CD4-positive, alpha-beta T cell treated with Interleukin-2 at 100 ng/mL for 4 hours (primary cell): ENCODE data around the gene TMEM79.

Experiments
- DNase-seq: peaks from one replicate; pipeline ENCODE4 v3.0.0-alpha.2; 2020; ENCODE audit warnings: low spot score

Gene TMEM79, protein sequence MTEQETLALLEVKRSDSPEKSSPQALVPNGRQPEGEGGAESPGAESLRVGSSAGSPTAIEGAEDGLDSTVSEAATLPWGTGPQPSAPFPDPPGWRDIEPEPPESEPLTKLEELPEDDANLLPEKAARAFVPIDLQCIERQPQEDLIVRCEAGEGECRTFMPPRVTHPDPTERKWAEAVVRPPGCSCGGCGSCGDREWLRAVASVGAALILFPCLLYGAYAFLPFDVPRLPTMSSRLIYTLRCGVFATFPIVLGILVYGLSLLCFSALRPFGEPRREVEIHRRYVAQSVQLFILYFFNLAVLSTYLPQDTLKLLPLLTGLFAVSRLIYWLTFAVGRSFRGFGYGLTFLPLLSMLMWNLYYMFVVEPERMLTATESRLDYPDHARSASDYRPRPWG

DNA sequence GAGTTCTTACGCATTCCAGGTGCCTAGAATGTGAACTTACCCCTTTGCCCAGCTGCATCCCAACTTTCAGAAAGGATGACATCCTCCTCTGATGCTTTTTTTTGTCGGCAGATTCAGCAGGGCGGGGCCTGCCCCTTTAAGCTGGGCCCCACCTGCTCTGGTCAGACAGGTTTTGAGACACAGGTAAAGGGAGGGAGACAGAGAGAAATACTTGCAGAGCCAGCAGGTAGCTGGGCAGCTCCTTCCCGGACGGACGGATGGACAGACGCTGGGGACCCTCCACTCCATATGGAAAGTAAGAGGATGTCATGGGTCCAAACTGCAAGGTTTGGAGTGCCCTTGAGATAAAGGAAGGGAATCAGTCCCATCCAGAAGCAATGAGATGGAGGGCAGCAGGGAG lies at the start of gene TMEM79:
TMEM79 (plus strand) TSS at position 214 of the 400 bp plus-strand sequence. CDS start 902 bp downstream, outside the sequence.
- DNase-seq, result no peak

DNA sequence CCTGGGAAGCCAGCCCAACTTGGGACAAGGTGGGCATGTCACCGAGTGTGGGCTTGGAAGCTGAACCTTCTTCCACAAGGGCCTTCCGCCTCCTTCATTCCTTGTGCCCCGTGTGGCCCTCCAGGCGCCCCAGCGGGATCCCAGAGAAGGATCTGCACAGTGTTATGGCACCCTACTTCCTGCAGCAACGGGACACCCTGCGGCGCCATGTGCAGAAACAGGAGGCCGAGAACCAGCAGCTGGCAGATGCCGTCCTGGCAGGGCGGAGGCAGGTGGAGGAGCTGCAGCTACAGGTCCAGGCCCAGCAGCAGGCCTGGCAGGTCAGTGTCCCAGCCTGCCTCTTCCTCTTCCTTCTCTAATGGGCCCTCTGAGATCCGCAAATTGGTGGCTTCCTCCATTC lies 48.0 kb upstream of the TMEM79 start:
- no peak for DNase-seq

DNA sequence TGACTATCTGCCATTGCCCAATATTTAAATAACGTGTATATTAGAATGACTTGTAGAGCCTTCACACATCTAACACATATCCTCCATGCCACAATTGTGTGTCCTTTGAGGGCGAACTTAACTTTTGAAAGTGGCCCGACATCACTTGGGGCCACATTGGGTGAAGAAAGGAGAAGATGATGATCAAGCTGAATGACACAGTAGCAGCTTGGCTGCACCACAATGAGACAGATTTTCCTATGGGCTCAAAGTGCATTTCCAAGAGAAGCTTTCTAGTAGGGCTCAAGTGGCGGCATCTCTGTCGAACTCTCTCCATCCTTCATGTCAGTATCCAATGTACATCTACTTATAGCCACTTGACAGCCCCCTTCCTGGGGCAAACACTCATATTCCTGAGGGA lies 45.9 kb upstream of the TMEM79 start:
- DNase-seq, result no peak

DNA sequence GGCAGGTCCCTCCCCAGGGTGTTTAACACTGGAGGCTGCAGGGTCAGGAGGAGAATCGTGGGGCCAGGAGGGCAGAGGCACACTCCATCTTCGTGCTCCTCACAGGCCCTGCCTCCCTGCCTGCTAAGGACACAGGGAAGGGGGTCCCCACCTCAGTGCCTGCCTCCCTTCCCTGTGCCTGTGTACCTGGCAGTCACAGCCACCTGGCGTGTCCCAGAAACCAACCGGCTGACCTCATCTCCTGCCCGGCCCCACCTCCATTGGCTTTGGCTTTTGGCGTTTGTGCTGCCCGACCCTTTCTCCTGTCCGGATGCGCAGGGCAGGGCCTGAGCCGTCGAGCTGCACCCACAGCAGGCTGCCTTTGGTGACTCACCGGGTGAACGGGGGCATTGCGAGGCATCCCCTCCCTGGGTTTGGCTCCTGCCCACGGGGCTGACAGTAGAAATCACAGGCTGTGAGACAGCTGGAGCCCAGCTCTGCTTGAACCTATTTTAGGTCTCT lies 42.8 kb upstream of the TMEM79 start:
- no peak for DNase-seq

DNA sequence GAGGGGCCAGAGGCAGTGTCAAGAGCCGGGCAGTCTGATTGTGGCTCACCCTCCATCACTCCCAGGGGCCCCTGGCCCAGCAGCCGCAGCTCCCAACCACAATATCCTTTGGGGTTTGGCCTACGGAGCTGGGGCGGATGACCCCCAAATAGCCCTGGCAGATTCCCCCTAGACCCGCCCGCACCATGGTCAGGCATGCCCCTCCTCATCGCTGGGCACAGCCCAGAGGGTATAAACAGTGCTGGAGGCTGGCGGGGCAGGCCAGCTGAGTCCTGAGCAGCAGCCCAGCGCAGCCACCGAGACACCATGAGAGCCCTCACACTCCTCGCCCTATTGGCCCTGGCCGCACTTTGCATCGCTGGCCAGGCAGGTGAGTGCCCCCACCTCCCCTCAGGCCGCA lies 42.2 kb upstream of the TMEM79 start, which contains the start of gene BGLAP:
BGLAP (plus strand) TSS at position 259 of the 400 bp plus-strand sequence; CDS start at position 307, 48 bp downstream.
- no peak for DNase-seq

DNA sequence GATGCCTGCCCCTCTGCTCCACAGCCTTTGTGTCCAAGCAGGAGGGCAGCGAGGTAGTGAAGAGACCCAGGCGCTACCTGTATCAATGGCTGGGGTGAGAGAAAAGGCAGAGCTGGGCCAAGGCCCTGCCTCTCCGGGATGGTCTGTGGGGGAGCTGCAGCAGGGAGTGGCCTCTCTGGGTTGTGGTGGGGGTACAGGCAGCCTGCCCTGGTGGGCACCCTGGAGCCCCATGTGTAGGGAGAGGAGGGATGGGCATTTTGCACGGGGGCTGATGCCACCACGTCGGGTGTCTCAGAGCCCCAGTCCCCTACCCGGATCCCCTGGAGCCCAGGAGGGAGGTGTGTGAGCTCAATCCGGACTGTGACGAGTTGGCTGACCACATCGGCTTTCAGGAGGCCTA lies 41.4 kb upstream of the TMEM79 start:
- no peak for DNase-seq

DNA sequence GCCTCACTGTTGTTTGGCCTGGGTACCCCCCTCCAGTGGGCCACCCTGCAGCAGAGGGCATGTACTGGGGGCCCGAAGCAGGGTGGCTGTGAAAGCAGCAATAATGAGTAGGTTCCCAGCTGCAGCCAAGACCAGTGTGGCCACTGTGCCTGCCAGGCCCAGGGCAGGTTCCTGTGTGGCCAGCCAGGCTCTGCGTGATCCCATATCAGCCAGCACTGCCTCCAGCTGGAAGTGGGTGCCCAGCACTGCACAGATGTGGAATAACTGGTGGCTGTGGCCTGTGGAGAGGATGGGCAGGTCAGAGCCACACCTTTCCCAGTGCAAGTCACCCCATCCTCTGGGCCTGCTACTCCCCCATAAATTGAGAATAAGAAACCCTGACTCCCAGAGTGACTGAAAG lies 40.0 kb upstream of the TMEM79 start:
- no peak for DNase-seq

DNA sequence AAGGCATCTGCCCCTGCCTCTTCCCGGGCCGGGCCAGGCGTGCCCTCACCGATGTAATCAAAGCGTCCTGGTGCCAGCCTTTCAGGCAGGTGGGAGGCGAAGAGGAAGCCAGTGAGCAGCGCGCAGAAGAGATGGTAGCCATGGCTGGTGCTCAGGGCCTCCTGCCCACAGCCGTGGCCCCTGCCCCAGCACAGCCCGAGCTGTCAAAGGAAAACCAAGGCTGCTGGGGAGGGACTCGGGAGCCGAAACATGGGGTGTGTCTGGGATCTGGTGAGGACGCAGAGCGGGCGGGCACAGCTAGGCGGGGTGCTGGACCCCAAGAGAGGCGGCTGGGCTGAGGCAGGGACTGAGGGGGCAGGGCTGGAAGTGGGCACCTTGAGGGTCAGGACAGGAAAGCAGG lies 39.4 kb upstream of the TMEM79 start:
- no peak for DNase-seq

DNA sequence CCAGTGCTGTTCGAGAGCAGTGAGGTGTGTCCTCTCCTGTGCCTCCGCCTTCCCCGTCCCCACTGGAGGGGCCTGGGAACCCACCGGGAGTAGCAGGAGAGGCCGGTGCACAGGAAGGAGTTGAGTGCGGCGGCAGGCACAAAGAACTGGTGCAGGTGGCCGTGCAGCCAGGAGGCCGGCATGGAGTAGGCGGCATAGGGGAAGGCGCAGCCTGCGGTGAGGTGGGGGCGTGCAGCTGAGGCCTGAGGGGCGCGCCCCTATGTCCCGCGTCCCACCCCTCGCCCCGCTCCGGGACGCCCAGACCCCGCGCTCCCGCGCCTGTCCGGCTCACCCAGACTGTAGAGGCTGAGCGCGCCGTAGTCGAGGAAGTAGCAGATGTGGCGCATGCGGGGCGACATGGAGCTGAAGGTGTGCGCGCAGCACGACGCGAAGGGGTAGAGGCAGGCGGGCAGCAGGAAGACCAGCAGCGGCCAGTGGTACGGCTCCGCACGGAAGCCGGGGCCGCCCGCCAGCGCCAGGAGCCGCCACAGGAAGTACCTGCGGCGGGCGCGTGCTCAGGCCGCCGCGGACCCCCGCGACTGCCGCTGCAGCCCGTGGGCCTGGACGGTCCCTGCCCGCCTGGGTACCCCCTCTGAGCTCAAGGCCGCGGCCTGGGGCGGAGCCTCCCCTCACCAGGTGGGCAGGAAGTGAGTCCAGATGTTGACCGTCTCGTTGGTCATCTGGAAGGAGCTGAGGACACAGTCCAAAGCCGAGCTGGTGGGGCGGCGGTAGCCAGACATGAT lies 38.5 kb upstream of the TMEM79 start:
- peak; percentile 33 for DNase-seq

DNA sequence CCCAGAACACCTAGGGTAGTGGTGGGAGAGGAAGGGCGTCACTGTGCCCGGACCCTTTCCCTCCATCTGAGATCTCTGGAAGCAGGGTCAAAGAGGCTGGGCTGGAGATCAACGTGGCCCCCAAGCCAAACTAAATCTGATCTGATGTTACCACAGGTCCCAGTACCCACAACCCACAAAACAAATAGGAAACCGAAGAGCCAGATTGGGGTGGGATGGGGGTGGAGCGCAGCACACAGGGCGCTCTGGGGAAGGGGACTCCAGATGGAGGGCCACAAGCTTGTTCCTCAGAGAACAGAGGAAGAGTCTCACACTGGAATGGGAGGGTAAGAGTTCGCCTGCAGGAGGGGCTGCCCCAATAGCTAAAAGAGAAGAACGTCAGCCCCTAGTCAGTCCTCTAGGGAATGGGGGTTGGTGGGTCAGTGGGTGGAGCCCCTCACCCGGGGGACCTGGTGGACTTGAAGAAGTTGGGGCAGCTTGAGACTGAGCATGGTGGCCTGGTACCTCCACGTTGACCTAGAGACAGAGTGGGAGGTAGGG lies 37.8 kb upstream of the TMEM79 start:
- no peak for DNase-seq

DNA sequence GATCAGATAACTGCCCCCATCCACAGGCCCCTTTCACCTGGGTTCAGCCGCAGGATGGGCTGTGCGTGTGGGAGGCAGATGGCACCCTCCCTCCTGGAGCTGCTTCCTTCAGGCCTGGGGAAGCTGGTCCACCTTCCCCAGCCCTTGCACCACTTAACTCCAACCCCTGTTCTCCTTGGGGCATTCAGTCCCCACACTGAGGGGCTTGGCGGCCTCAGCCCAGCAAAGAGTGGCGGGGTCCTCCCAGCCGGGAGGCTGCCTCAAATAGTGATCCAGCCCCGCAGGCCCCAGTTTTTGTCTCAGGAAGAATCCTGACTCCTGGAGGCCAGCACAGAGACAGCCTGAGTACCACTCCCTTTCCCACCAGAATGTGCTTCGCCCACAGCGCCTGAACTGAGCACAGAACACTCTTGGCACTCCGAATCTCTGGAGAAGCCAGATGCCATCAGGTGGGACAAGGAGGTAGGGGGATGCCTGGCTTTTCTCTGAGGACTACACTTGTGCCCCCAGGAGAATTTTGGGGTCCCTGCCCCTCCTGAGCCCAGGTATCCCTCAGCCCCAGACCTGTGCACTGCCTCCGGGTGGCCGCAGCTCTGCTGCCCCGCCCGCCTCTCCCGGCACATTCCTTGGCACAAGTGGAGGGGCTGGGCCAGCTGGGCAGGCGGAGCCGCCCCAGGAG lies 37.2 kb upstream of the TMEM79 start:
- DNase-seq, result no peak

DNA sequence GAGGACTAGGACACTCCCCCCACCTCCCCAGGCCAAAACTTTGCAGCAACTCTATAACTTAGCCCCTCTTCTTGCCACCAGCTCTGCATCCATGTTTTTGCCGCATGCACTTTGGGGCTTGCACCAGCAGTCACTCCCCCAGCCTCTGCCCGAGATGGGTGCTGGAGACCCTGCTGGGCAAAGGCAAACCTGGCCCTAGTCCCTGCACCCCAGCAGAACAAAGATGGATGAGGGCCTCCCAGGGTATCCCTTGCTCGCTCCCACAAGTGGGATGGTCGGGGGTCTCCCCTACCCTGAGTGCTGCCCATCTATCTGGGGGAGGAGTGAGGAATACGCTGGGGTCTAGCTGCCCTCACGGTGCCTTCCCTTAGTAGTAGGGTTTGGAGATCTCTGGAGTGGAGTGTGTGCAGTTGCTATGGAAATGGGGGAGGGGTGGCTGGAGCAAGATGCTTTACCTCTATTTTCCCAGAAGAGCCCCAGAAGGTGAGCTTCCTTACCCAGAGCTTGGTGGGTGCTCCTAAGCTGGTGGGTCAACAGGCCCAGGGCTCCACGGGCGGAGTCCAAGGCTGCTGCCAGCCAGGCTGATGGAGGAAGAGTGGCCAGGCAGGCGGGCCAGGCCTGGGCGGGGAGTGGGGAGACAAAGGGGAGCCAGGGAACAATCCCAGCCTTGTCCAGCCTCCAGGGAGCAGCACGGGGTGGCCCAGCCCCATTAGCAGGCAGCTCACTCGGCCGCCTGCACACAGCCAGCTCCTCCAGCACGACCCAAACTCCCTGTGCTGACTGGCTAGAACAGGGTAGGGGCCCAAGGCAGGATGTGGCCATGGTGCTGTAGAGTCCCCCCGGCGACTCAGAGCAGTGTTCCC lies 36.4 kb upstream of the TMEM79 start, which contains the start of gene PAQR6:
PAQR6 (minus strand) TSS at position 597 of the 863 bp plus-strand sequence. CDS start 1,325 bp downstream, outside the sequence.
- no peak for DNase-seq

DNA sequence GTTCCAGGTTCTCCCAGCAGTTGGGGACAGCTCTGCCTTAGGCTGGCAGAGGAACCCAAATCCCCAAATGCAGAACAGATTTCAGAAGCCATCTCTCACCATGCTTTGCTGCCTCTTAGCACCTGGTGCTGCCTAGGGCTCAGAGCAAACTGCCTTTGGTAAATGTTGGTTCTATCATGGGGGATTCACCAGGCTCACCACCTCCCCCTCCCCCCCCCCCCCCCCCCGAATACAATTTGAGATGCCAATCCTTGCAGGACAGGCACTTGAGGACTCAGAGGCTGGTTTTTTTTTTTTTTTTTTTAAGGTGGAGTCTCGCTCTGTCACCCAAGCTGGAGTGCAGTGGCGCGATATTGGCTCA lies 35.8 kb upstream of the TMEM79 start:
- no peak for DNase-seq

DNA sequence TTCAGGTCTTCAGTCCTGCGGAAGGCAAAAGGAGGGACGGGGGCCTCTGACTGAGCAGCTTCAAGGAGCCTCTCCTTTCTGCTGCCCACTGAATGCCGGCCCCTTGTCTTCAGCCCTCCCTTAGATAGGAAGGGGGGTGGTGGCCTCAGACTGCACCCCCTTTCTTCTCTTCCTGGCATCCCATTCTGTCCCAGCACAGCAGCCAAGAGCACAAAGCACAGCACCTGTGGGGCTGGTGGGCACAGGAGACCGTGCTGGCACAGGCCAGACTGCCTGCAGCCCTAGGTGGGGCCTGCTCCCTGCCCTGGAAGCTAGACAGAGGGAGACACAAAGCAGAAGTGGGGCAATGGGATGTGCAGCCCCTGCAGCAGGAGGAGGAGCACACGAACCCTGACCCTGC lies 34.5 kb upstream of the TMEM79 start:
- no peak for DNase-seq

DNA sequence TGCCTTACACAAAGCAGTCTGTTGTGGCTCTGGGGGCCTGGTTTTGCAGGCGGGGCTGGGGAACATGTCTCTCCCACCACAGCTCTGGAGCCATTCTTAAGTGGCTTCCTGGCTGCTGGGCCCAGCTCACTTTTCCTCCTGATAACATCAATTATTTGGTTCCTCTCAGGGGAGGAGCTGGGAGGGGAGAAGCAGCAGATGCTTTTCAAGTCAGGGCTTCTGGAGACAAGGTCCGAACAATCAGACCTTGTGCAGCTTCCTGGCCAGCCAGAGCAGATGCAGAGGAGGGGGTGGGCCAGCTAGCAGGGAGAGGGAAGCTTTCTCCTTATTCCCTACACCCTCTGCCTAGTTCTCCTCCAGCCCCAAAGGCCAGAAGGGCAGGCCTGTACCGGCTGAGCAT lies 32.6 kb upstream of the TMEM79 start:
- DNase-seq, result no peak

DNA sequence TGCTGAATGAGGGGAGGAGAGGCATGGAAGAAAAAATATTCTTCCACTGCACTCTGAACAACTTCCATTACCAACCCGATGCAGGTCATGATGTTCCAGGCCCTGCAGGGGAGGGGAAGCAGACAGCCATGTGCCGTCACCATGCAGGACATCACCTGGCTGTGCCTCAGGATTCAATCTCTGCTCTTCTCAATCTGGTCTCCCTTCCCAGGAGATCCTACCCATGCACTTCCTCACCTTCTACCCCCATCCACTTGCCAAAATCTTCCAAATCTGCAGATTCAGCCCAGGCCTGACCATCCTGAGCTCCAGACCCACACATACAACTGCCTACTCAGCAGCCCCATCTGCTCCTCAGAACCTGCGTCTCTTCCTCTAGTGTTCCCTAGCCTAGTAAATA lies 30.5 kb upstream of the TMEM79 start:
- DNase-seq, result no peak

DNA sequence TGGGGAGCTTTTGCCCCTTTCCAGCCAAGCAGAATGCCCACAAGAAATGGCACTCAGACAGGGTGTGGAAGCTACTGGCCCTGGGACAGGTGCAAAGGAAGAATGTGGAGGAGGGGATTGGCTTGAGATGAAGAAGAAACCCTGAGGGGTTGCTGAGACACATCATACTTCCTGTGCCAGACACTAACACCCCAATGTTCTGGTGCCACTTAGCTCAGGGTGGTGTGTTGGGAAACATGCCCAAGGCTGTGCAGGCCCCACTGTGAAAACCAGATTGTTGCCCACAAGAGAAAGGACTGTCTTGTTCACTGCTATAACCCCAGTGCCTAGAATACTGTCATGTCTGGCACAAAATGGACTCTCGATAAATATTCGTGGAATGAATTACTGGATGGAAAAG lies 26.4 kb upstream of the TMEM79 start:
- no peak for DNase-seq

DNA sequence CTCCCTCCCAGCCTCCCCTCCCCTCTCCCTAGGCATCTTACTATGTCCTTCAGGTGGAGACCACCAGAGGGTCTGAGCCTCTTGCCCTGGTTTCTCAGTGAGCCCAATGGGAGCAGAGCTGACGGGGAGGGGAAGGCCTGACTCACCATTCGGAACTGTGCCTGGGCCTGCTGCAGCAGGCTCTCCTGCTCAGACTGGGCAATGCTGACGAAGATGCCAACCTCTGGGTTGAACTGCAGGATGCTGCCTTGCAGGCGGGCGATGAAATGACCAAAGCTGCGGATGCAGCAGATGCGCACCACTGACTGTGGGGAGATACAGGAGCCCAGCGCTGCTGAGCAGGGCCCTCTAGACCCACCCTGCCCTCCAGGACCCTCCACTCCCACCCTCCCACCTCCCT lies 25.3 kb upstream of the TMEM79 start:
- no peak for DNase-seq

DNA sequence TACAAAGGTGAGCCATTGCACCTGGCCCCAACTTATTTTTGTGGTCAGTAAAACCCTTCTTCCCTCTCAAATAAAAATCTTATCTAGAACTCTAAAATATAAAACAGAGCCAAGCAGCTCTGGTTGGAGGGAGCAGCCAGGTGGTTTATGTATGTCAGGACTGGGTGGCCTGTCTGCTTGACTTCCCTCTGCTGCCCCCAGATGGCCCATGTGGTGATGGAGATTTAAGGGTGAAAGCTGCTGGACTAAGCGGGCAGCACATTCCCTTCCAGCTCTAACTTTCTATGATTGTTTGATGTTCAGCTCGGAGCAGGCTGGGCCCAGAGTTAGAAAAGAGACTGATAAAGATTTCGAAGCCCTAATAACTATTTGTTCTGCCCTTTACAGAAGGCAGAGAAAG lies 24.3 kb upstream of the TMEM79 start:
- no peak for DNase-seq

DNA sequence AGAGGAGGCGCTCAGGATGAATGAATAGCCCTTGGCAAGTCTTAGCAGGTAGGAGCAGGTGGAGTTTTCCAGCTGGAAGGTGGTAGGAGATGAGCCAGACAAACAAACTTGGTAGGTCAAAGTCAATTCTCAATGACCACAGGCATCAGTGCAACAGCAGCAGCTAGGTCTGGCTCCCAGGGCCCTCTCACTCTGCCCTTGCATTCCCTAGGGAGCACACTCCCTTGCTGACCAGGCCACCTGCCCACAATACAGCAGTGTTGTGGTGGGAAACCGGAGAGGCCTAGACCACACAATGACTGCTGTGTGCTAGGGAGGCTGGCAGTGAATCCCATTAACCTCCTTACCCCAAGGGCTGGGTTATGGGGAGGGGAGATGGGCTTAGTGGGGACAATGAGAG lies 23.2 kb upstream of the TMEM79 start:
- DNase-seq, result no peak
